BLaER1 treated with 17β-estradiol and CSF1 and Interleukin-3, amounts not matched to agents 10 nM and 100 nM (cell line): ENCODE data around the gene SLC5A4.
A peak's percentile ranks its signal among the peaks of the same experiment; 100 is the strongest.
"Not testable (repeated sequence)": the region's sequence is repeated elsewhere in the genome, so short reads cannot be mapped to it uniquely, and the experiment has no call there.

Experiments used
- H3K27ac ChIP-seq, 11 experiments: shearing (Covaris generic); formaldehyde crosslinking; 2 replicates each; pipeline ENCODE4 v1.8.1; 2022
- H3K27me3 ChIP-seq, 11 experiments: shearing (Covaris generic); formaldehyde crosslinking; 2 replicates each; pipeline ENCODE4 v1.8.1; 2022
- H3K36me3 ChIP-seq, 11 experiments: shearing (Covaris generic); formaldehyde crosslinking; 2 replicates each; pipeline ENCODE4 v1.8.1; 2022
- H3K4me1 ChIP-seq, 10 experiments: shearing (Covaris generic); formaldehyde crosslinking; 2 replicates each; pipeline ENCODE4 v1.8.1; 2022
- H3K4me2 ChIP-seq, 11 experiments: shearing (Covaris generic); formaldehyde crosslinking; 2 replicates each; pipeline ENCODE4 v1.8.1; 2022
- H3K4me3 ChIP-seq, 10 experiments: shearing (Covaris generic); formaldehyde crosslinking; 2 replicates each; pipeline ENCODE4 v1.8.1; 2022
- H3K9ac ChIP-seq, 11 experiments: shearing (Covaris generic); formaldehyde crosslinking; 2 replicates each; pipeline ENCODE4 v1.8.1; 2022
- H3K9me3 ChIP-seq, 11 experiments: shearing (Covaris generic); formaldehyde crosslinking; replicated peaks in 1 of 11; 2 replicates each; pipeline ENCODE4 v1.8.1; 2022
- H4K20me1 ChIP-seq, 11 experiments: shearing (Covaris generic); formaldehyde crosslinking; 2 replicates each; pipeline ENCODE4 v1.8.1; 2022
- Cebpa-rat ChIP-seq, 11 experiments: shearing (Covaris generic); IDR thresholded peaks; 2 replicates each; pipeline ENCODE4 v1.8.1; 2022

The SLC5A4 gene

GRCh38 chr22:32204856-32205722 lies 50.1 kb downstream of the SLC5A4 start, which contains the start of gene RFPL2:
Gene RFPL2, minus strand, starts transcription at chr22:32205073. Its CDS starts 2,622 bp downstream, at chr22:32202451.
- no peak within 1 kb of the TSS for H3K9ac ChIP-seq
- H3K36me3 ChIP-seq, result no peaks in the 10 kb centered on the region
- H3K4me2 ChIP-seq, result no peak within 1 kb of the TSS
- peaks cover 0 to 51% (median 9%) of the 10 kb centered on the region in 10 experiments; a peak in 11 of 20 replicates for H3K4me1 ChIP-seq
- no peak within 1 kb of the TSS for H3K4me3 ChIP-seq
- TF ChIP-seq Cebpa-rat (IDR thresholded peaks at IDR 0.05), result no peak
- H3K9me3 ChIP-seq, result no peaks in the 10 kb centered on the region
- H4K20me1 ChIP-seq, result no peaks in the 10 kb centered on the region
- no peak within 1 kb of the TSS for H3K27ac ChIP-seq
- peaks cover 11 to 25% (median 17%) of the 10 kb centered on the region in 11 experiments for H3K27me3 ChIP-seq

GRCh38 chr22:32204040-32204855 lies 50.9 kb downstream of the SLC5A4 start:
- Histone ChIP-seq H3K4me2 (no peak overlapping the region), H4K20me1 (no peaks in the 10 kb centered on the region), H3K9me3 (no peaks in the 10 kb centered on the region), H3K4me3 (no peak overlapping the region), H3K9ac (no peak overlapping the region), H3K27ac (no peak overlapping the region), H3K27me3 (peaks cover 11 to 25% (median 17%) of the 10 kb centered on the region in 11 experiments), H3K4me1 (peaks cover 0 to 45% (median 9%) of the 10 kb centered on the region in 10 experiments; a peak in 11 of 20 replicates), H3K36me3 (no peaks in the 10 kb centered on the region)
- TF ChIP-seq Cebpa-rat (IDR thresholded peaks at IDR 0.05), result no peak

DNA sequence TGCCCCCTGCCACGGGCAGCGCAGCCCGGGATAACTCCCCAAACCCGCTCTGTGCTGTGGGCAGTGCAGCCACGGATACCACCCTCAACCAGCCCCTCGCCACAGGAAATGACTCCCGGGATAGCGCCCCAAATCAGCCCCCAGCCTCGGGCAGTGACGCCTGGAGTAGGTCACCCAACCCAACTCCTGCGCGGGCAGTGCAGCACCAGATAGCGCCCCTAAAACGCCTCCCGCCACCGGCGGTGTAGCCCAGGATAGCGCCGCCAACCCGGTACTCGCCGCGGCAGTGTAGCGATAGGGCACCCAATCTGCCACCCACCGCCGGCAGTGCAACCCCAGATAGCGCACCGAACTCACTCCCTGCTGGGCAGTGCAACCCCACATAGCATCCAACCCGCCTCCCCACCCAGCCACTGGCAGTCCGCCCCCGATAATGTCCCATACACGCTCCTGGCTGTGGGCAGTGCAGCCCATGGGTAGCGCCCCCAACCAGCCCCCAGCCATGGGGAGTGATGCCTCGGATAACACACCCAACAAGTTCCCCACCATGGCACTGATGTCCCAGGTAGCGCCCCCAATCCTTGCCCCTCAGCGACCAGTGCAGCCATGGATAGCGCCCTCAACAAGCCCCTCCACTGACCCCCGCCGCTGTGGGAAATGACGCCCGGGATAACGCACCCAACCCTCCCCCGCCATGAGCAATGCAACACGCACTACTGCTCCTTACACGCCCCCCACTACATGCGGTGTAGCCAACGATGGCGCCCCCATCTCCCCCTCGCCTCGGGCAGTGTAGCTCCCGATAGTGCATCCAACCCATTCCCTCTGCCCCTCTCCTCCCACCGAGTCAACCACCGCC lies 51.7 kb downstream of the SLC5A4 start:
- TF ChIP-seq Cebpa-rat (IDR thresholded peaks at IDR 0.05), result no peak
- Histone ChIP-seq H3K9me3 (no peaks in the 10 kb centered on the region), H3K9ac (no peak overlapping the region), H4K20me1 (no peaks in the 10 kb centered on the region), H3K27me3 (peaks cover 11 to 25% (median 17%) of the 10 kb centered on the region in 11 experiments), H3K4me3 (peak overlapping the region in 2 of 10 experiments; percentile 19 to 24; a peak in 1 of 20 replicates), H3K4me2 (peak overlapping the region; percentile 43 to 80 (median 57)), H3K36me3 (no peaks in the 10 kb centered on the region), H3K4me1 (peaks cover 0 to 37% (median 7%) of the 10 kb centered on the region in 10 experiments; a peak in 11 of 20 replicates), H3K27ac (no peak overlapping the region)

DNA sequence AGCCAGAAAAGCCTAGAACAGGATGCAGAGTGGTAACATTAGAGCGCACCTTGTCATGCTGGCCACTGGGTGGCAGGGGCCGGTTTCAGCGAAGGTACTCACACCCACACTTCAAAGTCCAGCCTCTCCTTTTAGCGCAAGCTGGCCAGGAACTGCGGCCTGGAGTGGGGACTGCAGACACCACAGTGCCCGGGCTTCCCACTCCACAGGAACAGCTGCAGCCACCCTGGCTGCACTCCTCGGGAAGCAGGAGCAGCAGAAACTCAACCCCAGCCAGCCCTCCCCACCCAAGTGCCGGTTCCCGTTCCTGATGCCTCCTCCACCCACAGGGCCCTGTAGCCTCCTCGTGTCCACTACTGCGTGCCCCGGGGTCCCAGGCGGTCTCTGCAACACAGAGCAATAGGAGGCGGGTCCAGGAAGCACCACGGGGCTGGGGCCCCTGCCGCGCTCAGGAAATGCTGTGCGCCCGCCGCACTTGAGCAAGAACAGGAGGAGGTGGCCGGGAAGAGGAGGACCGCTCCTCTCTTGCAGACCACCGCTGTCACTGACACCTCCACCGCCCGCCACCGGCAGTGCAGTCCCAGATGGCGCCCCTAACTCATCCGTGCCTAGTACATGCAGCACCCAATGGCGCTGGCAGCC lies 52.5 kb downstream of the SLC5A4 start:
- H3K4me2 ChIP-seq, result peak overlapping the region; percentile 43 to 80 (median 57)

DNA sequence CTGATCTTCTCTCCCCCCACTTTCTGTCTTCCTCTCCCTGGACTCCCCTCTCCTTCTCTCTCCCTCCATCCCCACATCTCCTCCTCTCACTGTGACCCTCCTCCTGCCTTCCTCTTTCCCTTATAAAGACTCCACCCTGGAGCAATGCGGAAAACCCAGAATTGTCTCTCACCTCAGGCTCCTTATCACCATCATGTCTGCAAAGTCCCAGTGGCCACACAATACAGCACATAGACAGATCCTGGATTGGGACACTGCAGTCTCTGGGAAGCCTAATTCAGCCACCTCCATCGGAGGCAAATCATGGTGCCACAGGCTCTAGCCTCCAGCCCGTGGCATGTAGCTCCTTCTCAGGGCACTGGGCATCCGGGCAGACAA lies 53.0 kb downstream of the SLC5A4 start:
- Histone ChIP-seq H3K9ac (no peak overlapping the region), H3K36me3 (no peaks in the 10 kb centered on the region), H4K20me1 (no peaks in the 10 kb centered on the region), H3K9me3 (no peaks in the 10 kb centered on the region), H3K4me1 (peaks cover 0 to 26% (median 7%) of the 10 kb centered on the region in 10 experiments; a peak in 11 of 20 replicates), H3K4me2 (peak overlapping the region in 4 of 11 experiments; percentile 61 to 80 (median 76); a peak in 7 of 22 replicates), H3K4me3 (no peak overlapping the region), H3K27ac (no peak overlapping the region), H3K27me3 (peaks cover 11 to 25% (median 17%) of the 10 kb centered on the region in 11 experiments)
- TF ChIP-seq Cebpa-rat (IDR thresholded peaks at IDR 0.05), result no peak

More for the DNA sequence above, 52.5 kb downstream of the SLC5A4 start:
- no peak for TF ChIP-seq Cebpa-rat (IDR thresholded peaks at IDR 0.05)
- H3K4me3 ChIP-seq, result peak overlapping the region in 3 of 10 experiments; percentile 12 to 24 (median 19); a peak in 3 of 20 replicates
- H3K9ac ChIP-seq, result no peak overlapping the region
- peaks cover 11 to 25% (median 17%) of the 10 kb centered on the region in 11 experiments for H3K27me3 ChIP-seq
- H3K27ac ChIP-seq, result no peak overlapping the region
- no peaks in the 10 kb centered on the region for H3K36me3 ChIP-seq
- H3K9me3 ChIP-seq, result no peaks in the 10 kb centered on the region
- peaks cover 0 to 31% (median 7%) of the 10 kb centered on the region in 10 experiments; a peak in 11 of 20 replicates for H3K4me1 ChIP-seq
- H4K20me1 ChIP-seq, result no peaks in the 10 kb centered on the region

DNA sequence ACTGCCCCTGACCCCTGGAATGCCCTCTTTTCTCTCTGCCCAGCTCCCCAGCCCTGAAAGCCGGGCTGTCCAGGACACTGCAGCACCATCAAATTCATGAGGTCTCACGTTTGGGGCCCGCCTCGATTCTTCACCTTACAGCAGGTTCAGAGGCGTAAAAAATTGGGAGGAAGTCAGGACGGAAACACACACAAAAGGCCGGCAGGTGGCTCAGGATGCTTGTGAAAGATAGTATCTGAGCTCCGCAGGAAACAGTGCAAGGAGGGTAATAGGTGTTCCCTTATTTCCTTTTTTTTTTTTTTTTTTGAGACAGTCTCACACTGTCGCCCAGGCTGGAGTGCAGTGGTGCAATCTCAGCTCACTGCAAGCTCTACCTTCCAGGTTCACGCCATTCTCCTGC lies 54.4 kb downstream of the SLC5A4 start:
- Histone ChIP-seq H4K20me1 (no peaks in the 10 kb centered on the region), H3K4me2 (no peak overlapping the region), H3K4me3 (no peak overlapping the region), H3K4me1 (peaks cover 0 to 15% (median 7%) of the 10 kb centered on the region in 10 experiments; a peak in 11 of 20 replicates), H3K9me3 (no peaks in the 10 kb centered on the region), H3K27ac (no peak overlapping the region), H3K9ac (no peak overlapping the region), H3K36me3 (no peaks in the 10 kb centered on the region), H3K27me3 (peaks cover 11 to 25% (median 17%) of the 10 kb centered on the region in 11 experiments)
- TF ChIP-seq Cebpa-rat (IDR thresholded peaks at IDR 0.05), result no peak

- Histone ChIP-seq H3K4me1 (peaks cover 0 to 15% (median 7%) of the 10 kb centered on the region in 10 experiments; a peak in 11 of 20 replicates), H4K20me1 (no peaks in the 10 kb centered on the region), H3K9me3 (no peaks in the 10 kb centered on the region), H3K4me3 (no peak overlapping the region), H3K27ac (no peak overlapping the region), H3K36me3 (no peaks in the 10 kb centered on the region), H3K4me2 (no peak overlapping the region), H3K27me3 (peaks cover 11 to 25% (median 17%) of the 10 kb centered on the region in 11 experiments), H3K9ac (no peak overlapping the region)
- no peak for TF ChIP-seq Cebpa-rat (IDR thresholded peaks at IDR 0.05)
Observed at GRCh38 chr22:32199961-32200360, 55.2 kb downstream of the SLC5A4 start.

DNA sequence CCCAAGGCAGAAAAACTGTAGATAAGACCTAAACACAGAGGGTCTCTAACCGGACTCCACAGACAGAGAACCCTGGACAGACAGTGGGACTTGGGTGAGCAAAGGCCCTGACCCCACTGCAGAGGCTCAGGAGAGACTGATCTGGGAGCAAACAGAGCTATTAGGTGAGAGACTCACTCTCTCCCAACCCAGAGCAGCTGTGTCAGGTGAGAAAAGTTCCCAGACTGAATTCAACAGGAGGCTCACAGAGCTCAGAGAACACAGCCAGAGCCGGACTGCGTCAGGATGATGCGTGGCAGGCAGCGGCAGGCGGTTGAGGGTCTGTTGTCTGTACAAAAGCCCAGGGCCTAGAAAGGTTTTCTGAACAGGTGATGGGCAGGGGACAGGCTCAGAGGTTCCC lies 55.8 kb downstream of the SLC5A4 start:
- Histone ChIP-seq H3K4me3 (no peak overlapping the region), H3K27me3 (peaks cover 11 to 23% (median 17%) of the 10 kb centered on the region in 11 experiments), H3K4me1 (peaks cover 0 to 15% (median 7%) of the 10 kb centered on the region in 10 experiments; a peak in 11 of 20 replicates), H3K9me3 (no peaks in the 10 kb centered on the region), H4K20me1 (no peaks in the 10 kb centered on the region), H3K9ac (no peak overlapping the region), H3K27ac (no peak overlapping the region), H3K4me2 (no peak overlapping the region), H3K36me3 (no peaks in the 10 kb centered on the region)
- TF ChIP-seq Cebpa-rat (IDR thresholded peaks at IDR 0.05), result no peak

DNA sequence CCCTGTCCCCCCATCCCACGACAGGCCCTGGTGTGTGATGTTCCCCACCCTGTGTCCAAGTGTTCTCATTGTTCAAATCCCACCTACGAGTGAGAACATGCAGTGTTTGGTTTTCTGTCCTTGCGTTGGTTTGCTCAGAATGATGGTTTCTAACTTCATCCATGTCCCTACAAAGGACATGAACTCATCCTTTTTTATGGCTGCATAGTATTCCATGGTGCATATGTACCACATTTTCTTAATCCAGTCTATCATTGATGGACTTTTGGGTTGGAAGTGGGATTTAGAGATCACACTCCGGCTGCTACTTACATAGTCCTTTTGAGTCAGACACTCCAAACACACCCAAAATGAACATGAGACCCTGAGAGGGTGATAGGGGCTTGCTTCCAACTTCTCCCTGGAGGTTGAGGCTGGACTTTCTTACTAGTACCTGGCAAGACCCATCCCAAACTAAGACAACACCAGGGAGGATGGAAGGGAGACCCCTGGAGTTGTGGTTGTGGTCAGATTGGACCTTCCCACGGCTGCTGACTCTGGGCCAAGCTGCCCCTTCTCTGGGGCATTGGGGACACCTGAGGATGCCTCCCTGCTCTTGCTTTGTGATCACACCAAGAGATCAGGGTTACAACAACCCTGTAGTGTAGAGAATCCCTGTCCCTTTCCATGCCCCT lies 57.5 kb downstream of the SLC5A4 start:
- not testable (repeated sequence) for H3K9me3 ChIP-seq, H3K27me3 ChIP-seq, H3K36me3 ChIP-seq, H3K27ac ChIP-seq, H3K4me1 ChIP-seq, H3K4me3 ChIP-seq, H3K9ac ChIP-seq, H4K20me1 ChIP-seq, H3K4me2 ChIP-seq

- H3K27me3 ChIP-seq, H3K4me3 ChIP-seq, H3K4me2 ChIP-seq, H3K9ac ChIP-seq, H4K20me1 ChIP-seq, H3K27ac ChIP-seq, H3K36me3 ChIP-seq, H3K4me1 ChIP-seq, H3K9me3 ChIP-seq: not testable (repeated sequence)
Observed at GRCh38 chr22:32195900-32196299, 59.2 kb downstream of the SLC5A4 start.

DNA sequence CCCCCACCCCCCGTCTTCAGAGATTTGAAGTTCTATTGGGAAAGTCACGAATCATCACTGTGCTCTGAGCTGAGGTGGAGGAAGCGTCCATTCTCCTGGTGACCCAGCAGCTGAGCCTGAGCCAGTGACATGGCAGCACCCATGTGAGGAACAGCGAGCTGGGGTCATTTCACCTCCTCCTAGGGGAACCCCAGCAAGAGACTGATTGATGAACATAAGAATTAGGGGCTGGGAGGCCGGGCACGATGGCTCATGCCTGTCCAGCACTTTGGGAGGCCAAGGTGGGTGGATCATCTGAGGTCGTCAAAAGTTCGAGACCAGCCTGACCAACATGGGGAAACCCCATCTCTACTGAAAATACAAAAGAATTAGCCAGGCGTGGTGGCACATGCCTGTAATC lies 61.8 kb downstream of the SLC5A4 start:
- H3K27ac ChIP-seq, H3K9me3 ChIP-seq, H3K36me3 ChIP-seq, H4K20me1 ChIP-seq, H3K4me3 ChIP-seq, H3K4me1 ChIP-seq, H3K27me3 ChIP-seq, H3K4me2 ChIP-seq, H3K9ac ChIP-seq: not testable (repeated sequence)
